SH-SY5Y (cell line): ENCODE measurements around the gene TAS2R60.

Experiments used
- GATA2 ChIP-seq: IDR thresholded peaks from 2 replicates; pipeline ENCODE4 v1.6.1; 2011; ENCODE audit warnings: mild to moderate bottlenecking, low read depth, low read length
- GATA3 ChIP-seq: IDR thresholded peaks from 2 replicates; pipeline ENCODE4 v1.6.1; 2011; ENCODE audit warnings: low read depth, mild to moderate bottlenecking, low read length, moderate library complexity

DNA sequence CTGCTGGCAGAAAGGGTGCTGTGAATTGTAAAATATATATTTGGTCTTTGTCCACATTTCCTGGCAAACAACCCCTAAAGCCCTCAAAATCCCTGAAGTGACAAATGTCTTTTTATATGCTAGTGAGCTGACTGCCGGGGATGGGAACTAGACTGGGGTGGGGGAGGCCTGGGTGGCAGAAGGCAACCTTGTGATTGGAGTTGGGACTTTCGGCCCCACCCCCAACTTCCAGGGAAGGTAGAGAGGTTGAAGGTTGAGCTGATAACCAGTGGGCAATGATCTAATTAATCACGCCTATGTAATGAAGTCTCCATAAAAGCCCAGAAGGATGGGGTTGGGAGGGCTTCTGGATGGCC is 37.3 kb upstream of the TAS2R60 start:
- TF ChIP-seq GATA3 (no peak), GATA2 (no peak)
